NCI-H2081 treated with DMSO at 0.1 percent for 48 hours (cell line): ENCODE data around the gene TAF11L9.
"Not testable (repeated sequence)": the region's sequence is repeated elsewhere in the genome, so short reads cannot be mapped to it uniquely, and the experiment has no call there.

Source experiments
- DNase-seq: peaks from one replicate; lab custom pipeline; 2025; lab: John Stamatoyannopoulos, UW

Gene TAF11L9

GRCh38 chr5:17594255-17594654 is at the start of gene TAF11L9:
TAF11L9 (minus strand) TSS chr5:17594394.
- not testable (repeated sequence) for DNase-seq

DNA sequence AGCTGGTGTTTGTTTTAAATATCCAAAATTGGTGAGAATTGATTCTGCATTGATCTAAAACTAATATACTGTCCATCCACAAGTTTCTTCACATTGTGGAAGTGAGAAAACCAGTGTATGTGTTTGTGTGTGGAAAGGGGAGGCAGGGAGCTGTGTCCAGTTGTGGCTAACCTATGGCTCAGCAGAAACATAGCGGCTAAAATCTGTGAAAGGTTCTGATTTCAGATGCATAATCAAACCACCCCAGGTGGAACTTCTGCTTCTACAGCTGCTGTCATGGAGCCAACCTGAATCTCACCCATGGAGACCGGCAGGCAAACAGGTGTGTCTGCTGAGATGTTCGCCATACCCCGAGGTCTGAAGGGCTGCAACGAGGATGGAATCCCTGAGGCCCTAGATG is 40.0 kb upstream of the TAF11L9 start, which contains the start of gene TAF11L14:
TSS of gene TAF11L14 (plus strand) at position 301 of the 400 bp plus-strand sequence.
- DNase-seq = no peak

- not testable (repeated sequence) for DNase-seq
Measured at GRCh38 chr5:17631788-17632187, 37.6 kb upstream of the TAF11L9 start, which contains the start of gene TAF11L13. TAF11L13 (plus strand) TSS chr5:17632088.

- DNase-seq = no peak
Measured at GRCh38 chr5:17625686-17626085, 31.5 kb upstream of the TAF11L9 start.

DNA sequence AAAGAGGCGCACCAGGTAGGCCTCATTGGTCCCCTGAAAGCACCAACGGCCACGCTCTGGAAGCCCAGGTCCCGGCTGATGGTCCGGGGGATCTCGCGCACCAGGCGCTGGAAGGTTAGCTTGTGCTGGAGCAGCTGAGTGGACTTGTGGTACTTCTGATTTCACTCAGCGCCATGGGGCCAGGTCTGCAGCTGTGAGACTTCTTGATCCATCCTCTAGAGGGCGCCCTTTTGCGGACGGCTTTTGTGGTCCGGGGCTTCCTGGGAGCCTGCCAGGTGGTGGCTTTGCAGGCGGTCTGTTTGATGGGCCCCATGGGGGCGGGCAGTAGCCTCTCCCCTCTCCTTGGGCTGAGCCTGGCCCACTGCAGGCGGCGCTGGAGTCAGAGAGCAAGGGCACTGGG is 26.4 kb upstream of the TAF11L9 start:
- DNase-seq = no peak

DNA sequence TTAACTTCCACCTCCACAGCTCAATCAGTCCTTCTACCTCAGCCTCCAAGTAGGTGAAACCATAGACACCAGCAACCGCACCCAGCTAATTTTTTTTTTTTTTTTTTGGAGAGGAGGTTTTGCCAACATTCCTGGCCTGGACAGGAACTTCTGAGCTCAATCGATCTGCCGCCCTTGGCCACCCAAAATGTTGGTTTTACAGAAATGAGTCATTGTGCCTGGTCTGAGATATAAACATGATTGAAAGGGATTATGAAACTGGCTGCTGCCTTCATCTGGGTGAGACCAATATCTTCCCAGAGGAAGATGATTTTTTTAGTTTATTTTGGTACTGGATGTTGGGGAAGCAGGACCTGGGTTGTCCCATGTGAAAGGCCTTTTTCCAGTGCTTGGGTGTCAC is 25.2 kb upstream of the TAF11L9 start:
- DNase-seq = no peak

- DNase-seq = no peak
Measured at GRCh38 chr5:17614872-17615605, 20.8 kb upstream of the TAF11L9 start.

DNA sequence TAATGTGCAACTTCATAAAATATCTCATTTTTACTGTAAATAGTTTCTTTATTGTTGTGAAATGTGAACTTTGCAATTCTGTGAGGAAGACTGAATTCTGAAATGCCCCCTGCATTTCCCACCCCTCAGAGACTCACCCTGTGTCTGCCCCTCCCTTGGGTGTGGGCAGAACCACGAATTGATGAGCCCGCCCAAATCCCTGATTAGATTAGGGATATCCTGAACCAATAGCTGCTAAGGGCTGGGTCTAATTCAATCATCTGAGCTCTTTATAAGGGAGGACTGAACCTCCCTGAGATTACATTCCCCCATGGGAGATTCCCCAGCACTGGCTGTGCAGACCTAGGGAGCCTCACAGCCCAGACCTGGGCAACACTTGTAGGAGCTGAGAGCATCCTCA is 15.9 kb upstream of the TAF11L9 start, which contains the start of gene TAF11L12:
TSS of gene TAF11L12 (plus strand) at position 301 of the 400 bp plus-strand sequence.
- not testable (repeated sequence) for DNase-seq

- not testable (repeated sequence) for DNase-seq
Measured at GRCh38 chr5:17607461-17607860, 13.3 kb upstream of the TAF11L9 start.

DNA sequence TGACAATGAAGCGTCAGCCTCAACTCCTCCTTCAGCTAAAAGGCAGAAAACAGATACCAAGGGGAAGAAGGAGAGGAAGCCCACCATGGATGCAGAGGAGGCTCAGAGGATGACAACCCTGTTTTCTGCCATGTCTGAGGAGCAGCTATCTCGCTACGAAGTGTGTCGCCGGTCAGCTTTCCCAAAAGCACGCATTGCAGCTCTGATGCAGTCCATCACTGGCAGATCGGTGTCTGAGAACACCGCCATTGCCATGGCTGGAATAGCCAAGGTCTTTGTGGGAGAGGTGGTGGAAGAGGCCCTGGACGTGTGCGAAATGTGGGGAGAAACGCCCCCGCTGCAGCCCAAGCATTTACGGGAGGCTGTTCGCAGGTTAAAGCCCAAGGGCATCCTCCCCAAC is 10.8 kb upstream of the TAF11L9 start:
- no peak for DNase-seq

DNA sequence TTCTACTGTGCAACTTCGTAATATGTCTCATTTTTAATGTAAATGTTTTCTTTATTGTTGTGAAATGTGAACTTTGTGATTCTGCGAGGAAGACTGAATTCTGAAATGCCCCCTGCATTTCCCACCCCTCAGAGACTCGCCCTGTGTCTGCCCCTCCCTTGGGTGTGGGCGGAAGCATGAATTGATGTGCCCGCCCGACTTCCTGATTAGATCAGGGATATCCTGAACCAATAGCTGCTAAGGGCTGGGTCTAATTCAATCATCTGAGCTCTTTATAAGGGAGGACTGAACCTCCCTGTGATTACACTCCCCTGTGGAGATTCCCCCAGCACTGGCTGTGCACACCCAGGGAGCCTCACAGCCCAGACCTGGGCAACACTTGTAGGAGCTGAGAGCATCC is 9.7 kb upstream of the TAF11L9 start, which contains the start of gene TAF11L11:
TSS of gene TAF11L11 (plus strand) at position 304 of the 400 bp plus-strand sequence.
- not testable (repeated sequence) for DNase-seq

GRCh38 chr5:17597728-17598127 is 3.5 kb upstream of the TAF11L9 start, which contains the start of gene TAF11L10:
TAF11L10 (minus strand) TSS chr5:17597828.
- not testable (repeated sequence) for DNase-seq

GRCh38 chr5:17590860-17591259 is 3.3 kb downstream of the TAF11L9 start, which contains the start of gene TAF11L8:
TAF11L8 (minus strand) TSS chr5:17590960.
- DNase-seq = not testable (repeated sequence)

- DNase-seq = not testable (repeated sequence)
Measured at GRCh38 chr5:17585658-17586057, 8.5 kb downstream of the TAF11L9 start, which contains the start of gene TAF11L7. TAF11L7 (minus strand) TSS chr5:17585758.
